Inflammatory macrophage (primary cell): Measurements from ENCODE around the gene ARHGAP1.
"Not testable (repeated sequence)": the region's sequence is repeated elsewhere in the genome, so short reads cannot be mapped to it uniquely, and the experiment has no call there.

ENCODE experiments used
- DNase-seq, 2 donors: peaks; one replicate each; pipeline ENCODE4 v3.0.0-alpha.2; 2020 to 2022

ARHGAP1 gene

GRCh38 chr11:46722566-46723358 lies 22.3 kb upstream of the ARHGAP1 start:
- no peak for DNase-seq

GRCh38 chr11:46721286-46721685 lies 20.9 kb upstream of the ARHGAP1 start:
- DNase-seq, result no peak

GRCh38 chr11:46719543-46720218 lies 19.3 kb upstream of the ARHGAP1 start:
- DNase-seq, result no peak

GRCh38 chr11:46719048-46719542 lies 18.7 kb upstream of the ARHGAP1 start, which contains the start of gene F2:
Gene F2 (plus strand): TSS chr11:46719213. CDS start chr11:46719236, 23 bp downstream.
- DNase-seq, result no peak

GRCh38 chr11:46718155-46719019 lies 18.0 kb upstream of the ARHGAP1 start:
- DNase-seq, result no peak

DNA sequence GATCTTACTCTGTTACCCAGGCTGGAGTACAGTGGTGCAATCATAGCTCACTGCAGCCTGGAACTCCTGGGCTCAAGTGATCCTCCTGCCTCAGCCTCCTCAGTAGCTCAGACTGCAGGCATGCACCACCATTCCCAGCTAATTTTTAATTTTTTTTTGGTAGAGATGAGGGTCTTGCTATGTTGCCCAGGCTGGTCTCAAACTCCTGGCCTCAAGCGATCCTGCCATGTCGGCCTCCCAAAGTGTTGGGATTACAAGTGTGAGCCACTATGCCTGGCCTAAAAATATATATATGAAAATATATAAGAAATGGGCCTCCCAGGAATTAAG lies 17.4 kb upstream of the ARHGAP1 start:
- not testable (repeated sequence) for DNase-seq

DNA sequence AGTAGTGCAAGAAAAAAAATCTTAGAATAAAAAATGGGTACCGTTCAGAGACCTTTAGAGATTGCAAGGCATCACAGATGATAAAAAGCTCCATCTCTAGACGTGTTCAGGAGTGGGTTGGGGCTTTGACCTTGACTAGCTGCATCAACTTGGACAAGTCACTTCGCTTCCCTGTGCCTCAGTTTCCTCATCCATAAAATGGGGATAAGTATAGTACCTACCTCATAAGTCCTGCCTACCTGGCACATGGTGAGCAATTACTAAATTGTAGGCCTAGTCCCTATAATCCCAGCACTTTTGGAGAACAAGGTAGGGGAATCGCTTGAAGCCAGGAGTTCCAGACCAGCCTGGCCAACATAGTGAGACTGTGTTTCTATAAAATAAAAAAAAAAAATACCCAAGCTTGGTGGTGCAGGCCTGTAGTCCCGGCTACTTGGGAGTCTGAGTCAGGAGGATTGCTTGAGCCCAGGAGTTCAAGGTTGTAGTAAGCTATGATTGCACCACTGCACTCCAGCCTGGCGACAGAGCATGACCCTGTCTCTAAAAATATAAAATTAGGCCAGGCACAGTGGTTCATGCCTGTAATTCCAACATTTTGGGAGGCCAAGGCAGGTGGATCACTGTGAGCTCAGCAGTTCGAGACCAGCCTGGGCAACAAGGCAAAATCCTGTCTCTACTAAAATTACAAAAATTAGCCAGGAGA lies 12.6 kb upstream of the ARHGAP1 start:
- no peak for DNase-seq

DNA sequence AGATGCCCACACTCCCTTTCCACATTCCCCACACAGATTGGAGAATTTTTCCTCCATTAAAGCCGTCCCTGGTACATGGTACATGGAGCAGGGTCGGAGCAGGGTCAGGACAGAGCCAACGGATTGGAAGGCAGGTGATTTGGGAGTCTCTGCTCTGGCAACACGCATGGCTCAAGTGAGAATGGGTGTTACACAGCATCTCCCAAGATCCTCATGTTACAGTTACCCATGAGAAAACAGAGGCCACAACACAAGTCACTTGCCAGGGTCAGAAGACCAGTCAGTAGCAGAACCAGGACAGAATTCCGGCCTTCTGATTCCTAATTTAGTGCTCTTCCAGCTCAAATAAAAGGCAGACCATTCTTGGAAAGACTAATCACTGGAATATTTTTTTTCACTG lies 10.9 kb upstream of the ARHGAP1 start:
- no peak for DNase-seq

GRCh38 chr11:46710821-46711269 lies 10.4 kb upstream of the ARHGAP1 start:
- no peak for DNase-seq

DNA sequence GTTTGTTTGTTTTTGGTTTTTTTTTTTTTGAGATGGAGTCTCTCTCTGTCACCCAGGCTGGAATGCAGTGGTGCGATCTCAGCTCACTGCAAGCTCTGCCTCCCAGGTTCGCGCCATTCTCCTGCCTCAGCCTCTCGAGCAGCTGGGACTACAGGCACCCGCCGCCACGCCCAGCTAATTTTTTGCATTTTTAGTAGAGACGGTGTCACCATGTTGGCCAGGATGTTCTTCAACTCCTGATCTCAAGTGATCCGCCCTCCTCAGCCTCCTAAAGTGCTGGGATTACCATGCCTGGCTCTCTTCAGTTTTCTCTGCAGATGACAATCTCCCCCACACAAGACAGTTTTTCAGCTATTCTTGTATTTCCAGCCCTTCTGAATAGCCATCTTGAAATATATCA lies 8.9 kb upstream of the ARHGAP1 start:
- DNase-seq, result not testable (repeated sequence)

- DNase-seq, result no peak
Observed at GRCh38 chr11:46706886-46707285, 6.5 kb upstream of the ARHGAP1 start.

GRCh38 chr11:46705070-46705688 lies 4.8 kb upstream of the ARHGAP1 start:
- DNase-seq, result no peak

DNA sequence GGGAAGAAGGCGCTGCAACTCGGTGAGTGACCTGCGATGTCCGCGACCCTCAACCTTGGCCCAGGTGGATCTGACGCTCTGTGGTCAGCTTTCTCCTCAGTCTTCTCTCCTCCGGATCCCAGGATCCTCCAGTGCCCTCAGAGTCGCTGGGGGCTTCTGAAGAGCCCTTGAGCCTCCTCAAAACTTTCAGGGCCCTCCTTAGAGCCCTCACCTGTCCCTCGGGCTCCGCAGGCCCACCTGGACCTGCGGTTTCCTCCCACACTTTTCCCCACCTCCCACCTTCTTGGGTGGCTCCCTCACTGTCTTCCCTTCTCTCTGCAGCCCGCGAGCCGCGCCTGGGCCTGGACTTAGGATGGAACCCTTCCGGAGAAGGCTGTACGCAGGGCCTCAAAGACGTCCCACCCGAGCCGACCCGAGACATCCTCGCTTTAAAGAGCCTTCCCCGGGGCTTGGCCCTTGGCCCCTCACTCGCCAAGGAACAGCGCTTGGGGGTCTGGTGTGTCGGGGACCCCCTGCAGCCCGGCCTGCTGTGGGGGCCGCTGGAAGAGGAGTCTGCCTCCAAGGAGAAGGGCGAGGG lies 747 bp upstream of the ARHGAP1 start:
- DNase-seq, result no peak

DNA sequence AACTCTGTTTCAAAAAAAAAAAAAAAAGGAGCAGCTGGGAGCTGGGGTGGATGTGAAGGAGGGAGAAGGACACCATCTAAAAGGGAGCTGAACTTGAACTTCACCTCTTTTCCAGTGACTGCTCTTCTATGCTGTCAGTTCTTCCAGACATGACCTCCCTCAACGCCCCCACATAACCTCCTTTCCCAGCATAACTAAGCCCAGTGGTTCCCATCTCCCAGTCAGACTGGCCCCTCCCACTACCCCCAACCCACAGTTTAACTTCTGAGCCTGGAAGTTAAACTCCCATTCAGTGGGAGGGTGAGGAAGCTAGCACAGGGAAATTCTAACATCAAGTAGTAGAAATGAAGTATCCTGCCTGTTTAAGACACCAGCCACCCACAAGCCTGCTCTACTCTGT lies 1.8 kb downstream of the ARHGAP1 start:
- peak; percentile 38 to 62 for DNase-seq

DNA sequence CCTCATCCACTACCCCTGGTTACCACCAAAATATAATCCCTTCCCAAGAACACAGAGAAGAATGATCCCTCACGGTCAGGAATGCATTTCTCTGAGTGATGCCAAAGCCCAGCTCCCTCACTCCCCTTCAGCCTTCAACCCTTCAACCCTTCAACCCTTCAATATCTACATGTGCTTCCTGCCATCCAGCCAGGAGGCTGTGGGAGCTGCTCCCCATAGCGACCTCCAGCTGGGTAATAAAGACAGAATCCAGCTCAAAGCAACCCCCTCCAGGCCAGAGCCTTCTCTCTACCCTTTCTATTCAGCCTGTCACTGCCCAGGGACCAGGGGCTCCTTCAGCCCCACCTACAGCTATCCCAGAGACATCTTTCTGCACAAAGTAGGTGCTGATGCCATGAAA lies 2.7 kb downstream of the ARHGAP1 start:
- DNase-seq, result no peak

- no peak for DNase-seq
Observed at GRCh38 chr11:46697303-46697702, 3.1 kb downstream of the ARHGAP1 start.

- DNase-seq, result no peak
Observed at GRCh38 chr11:46696212-46696558, 4.2 kb downstream of the ARHGAP1 start.

- DNase-seq, result no peak
Observed at GRCh38 chr11:46695345-46696211, 4.8 kb downstream of the ARHGAP1 start.

DNA sequence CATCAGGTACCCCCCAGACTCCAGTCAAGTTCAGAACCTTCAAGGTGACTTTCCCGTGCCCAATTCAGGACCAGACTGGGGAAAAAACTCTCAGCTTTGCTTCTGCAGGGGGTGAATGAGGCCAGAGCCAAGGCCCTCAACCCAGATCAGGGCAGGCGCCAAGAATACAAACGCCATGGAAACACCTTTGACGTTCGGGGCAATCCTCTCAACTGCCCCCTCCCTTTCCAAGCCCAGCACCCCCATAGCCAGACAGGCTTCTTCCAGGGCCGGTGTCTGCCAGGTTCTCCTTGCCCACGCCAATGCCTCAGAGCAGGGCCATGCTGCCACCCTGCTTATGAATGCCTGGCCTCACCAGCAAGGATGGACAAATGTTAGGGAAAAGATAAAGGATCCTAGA lies 5.8 kb downstream of the ARHGAP1 start:
- no peak for DNase-seq

DNA sequence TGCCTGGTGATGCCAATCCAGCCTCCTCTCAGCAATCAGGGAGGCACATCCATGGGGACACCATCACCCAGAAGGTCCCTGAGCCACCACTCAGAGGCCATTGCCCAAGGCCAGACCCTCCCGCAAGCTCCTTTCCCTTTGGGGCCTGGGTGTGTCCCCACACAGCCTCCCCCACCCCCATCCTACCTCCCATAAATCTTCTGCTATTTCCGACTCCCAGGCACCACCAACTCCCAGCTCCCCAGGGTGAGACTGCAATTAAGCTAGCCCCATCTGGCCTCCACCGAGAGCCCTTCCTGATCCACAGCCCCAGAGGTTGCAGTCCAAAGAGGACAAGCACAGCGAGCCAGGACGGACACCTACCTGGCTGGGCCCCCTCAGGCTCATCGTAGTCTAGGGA lies 6.3 kb downstream of the ARHGAP1 start:
- no peak for DNase-seq

GRCh38 chr11:46693597-46694012 lies 6.8 kb downstream of the ARHGAP1 start:
- DNase-seq, result no peak
